ENCODE results near the gene DLK2.
"Not testable (repeated sequence)": the region's sequence is repeated elsewhere in the genome, so short reads cannot be mapped to it uniquely, and the experiment has no call there.

DLK2 gene, protein sequence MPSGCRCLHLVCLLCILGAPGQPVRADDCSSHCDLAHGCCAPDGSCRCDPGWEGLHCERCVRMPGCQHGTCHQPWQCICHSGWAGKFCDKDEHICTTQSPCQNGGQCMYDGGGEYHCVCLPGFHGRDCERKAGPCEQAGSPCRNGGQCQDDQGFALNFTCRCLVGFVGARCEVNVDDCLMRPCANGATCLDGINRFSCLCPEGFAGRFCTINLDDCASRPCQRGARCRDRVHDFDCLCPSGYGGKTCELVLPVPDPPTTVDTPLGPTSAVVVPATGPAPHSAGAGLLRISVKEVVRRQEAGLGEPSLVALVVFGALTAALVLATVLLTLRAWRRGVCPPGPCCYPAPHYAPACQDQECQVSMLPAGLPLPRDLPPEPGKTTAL

DNA sequence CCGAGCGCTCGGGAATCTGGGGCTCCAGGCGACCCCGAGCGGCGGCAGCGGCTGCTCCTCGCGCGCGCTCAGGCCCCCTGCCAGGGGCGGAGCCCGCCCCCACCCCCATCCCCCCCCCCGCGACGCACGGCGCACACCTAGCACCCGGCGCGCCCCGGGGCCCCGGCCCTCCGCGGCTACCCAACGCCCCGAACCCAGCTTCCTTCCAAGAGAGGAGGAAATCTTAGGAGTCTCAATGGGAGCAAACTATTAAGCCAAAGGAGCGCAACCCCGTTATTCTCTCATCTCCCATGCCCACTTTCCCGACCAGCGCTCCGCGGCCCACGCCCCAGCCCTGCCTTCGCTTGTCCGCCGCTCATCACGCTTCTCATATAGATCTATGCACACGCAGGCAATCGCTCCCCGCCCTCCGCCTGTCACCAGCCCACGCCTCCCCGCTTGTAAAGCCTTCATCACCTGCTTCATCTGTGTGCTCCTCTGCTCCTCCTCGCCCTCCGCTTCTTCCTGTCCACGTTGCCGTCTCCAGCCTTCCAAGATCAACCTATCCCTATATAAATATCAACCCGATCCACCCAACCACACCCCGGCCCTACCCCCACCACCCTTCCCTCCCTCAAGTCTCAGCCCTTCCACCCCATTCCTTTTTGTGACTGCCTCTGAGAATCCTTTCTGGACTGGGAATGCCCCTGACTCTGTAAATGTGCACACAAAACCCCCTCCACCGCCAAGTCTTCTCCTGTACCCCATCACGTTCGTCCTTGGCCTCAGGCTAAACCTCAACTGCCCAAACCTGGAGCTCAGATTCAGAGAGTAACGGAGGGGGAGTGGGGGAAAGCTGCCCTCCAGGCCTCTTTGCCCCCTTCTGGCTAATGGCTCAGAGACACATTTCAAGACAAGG lies at the start of gene DLK2:
TSS of gene DLK2 (minus strand) at position 18 of the 898 bp plus-strand sequence. CDS start 723 bp downstream, outside the sequence.
- H3K4me3 ChIP-seq (replicated peaks; ENCODE audit: low read depth, low read length) = peak within 1 kb of the TSS; percentile 44
- TF ChIP-seq, protein P1, sequence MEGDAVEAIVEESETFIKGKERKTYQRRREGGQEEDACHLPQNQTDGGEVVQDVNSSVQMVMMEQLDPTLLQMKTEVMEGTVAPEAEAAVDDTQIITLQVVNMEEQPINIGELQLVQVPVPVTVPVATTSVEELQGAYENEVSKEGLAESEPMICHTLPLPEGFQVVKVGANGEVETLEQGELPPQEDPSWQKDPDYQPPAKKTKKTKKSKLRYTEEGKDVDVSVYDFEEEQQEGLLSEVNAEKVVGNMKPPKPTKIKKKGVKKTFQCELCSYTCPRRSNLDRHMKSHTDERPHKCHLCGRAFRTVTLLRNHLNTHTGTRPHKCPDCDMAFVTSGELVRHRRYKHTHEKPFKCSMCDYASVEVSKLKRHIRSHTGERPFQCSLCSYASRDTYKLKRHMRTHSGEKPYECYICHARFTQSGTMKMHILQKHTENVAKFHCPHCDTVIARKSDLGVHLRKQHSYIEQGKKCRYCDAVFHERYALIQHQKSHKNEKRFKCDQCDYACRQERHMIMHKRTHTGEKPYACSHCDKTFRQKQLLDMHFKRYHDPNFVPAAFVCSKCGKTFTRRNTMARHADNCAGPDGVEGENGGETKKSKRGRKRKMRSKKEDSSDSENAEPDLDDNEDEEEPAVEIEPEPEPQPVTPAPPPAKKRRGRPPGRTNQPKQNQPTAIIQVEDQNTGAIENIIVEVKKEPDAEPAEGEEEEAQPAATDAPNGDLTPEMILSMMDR (IDR thresholded peaks at IDR 0.05; ENCODE audit: low read depth, low read length, missing control alignments) = no peak
- DNase-seq (ENCODE audit: extremely low read depth, low read depth) = no peak

DNA sequence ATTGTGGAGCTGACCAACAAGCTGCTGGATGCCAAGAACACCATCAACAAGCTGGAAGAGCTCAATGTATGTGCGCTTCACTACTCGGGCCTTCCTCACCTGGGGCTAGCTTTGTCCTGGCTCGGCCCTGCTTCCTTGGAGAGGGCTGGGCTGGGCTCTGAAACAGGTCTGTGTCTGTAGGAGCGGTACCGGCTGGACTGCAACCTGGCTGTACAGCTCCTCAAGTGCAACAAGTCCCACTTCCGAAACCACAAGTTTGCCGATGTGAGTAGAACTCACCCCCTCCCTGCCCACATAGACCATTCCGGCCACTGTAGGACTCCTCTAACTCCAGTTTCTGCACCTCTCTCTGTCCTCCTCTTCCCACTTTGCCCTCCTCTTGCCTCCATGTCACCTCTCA lies 48.1 kb upstream of the DLK2 start:
- no peak overlapping the region for H3K4me3 ChIP-seq (replicated peaks; ENCODE audit: low read depth, low read length)
- no peak for DNase-seq (ENCODE audit: extremely low read depth, low read depth)
- TF ChIP-seq, protein P1 (IDR thresholded peaks at IDR 0.05; ENCODE audit: low read depth, low read length, missing control alignments) = no peak

DNA sequence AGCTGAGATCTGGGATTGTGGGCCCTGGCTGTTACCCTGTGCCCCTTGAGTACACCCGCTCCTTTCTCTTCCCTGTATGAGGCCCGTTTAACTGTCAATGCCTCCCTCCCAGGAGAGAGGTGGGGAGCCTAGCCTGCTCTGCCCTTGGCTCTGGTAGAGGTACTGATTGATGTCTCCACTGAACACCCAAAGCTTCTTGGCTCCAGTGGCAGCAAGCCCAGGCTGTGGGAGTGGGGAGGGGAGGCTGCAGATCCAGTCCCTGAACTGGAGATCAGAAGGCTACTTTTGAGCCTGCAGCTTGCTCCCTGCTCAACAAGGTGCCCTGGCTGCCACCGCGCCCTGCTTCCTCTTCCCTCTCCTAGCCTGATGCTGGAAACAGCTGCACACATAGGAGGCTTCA lies 47.3 kb upstream of the DLK2 start:
- no peak overlapping the region for H3K4me3 ChIP-seq (replicated peaks; ENCODE audit: low read depth, low read length)
- TF ChIP-seq, protein P1 (IDR thresholded peaks at IDR 0.05; ENCODE audit: low read depth, low read length, missing control alignments) = no peak
- no peak for DNase-seq (ENCODE audit: extremely low read depth, low read depth)

DNA sequence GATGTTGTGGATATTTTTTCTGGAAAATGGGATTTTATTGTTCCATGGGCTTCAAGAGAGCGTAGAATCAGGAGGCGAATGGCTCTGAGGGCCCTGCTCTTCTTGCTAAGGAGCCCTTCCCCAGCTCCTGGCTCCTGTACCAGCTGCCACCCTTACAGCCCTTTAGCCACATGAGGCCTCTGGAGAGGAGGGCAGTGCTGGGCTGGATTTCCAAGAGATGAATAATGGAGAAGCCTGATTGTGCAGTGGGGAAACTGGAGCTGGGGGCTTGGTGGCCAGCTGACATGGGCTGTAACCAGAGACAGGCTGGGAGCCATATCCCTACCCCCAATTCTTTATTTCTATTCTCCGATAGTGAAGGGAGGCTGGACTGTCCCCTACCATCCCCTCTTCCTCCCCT lies 45.6 kb upstream of the DLK2 start:
- no peak for DNase-seq (ENCODE audit: extremely low read depth, low read depth)
- TF ChIP-seq, protein P1 (IDR thresholded peaks at IDR 0.05; ENCODE audit: low read depth, low read length, missing control alignments) = no peak
- H3K4me3 ChIP-seq (replicated peaks; ENCODE audit: low read depth, low read length) = no peak overlapping the region

DNA sequence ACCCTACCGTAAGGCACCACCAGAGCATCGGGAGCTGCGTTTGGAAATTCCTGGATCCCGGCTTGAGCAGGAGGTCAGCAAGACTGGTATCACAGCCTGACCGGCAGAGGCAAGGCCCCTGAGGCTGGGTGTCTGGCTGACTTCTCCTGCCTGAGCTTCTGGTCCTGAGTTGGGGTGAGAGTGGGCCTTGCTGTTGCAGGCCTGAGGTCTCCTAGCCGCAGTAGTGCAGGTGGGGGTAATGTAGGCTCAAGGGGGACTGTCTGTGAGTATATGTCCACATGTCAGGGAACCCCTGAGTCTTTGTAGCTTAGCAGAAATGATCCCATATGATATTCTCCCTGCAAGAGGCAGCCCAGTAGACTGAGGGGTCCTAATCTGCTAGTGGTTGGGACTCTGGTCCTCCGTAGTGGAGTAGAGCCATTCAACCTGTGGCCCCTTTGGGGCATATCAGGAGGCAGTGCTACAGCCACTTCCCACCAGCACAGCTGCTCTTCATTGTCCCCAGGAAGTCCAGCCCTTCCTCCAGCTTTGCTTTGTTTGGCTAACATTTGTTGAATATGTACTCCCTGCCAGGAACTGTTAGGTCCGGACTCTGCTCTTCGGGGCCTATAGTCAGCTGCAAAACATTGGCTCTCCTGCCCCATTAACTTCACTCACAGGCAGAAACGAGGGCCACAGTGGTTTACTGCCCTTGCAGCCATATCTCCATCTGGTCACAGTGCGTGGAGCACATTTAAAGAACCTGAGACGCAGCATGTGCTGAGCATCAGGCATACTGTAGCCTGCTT lies 43.9 kb upstream of the DLK2 start:
- no peak for DNase-seq (ENCODE audit: extremely low read depth, low read depth)
- H3K4me3 ChIP-seq (replicated peaks; ENCODE audit: low read depth, low read length) = no peak overlapping the region
- TF ChIP-seq, protein P1 (IDR thresholded peaks at IDR 0.05; ENCODE audit: low read depth, low read length, missing control alignments) = no peak

DNA sequence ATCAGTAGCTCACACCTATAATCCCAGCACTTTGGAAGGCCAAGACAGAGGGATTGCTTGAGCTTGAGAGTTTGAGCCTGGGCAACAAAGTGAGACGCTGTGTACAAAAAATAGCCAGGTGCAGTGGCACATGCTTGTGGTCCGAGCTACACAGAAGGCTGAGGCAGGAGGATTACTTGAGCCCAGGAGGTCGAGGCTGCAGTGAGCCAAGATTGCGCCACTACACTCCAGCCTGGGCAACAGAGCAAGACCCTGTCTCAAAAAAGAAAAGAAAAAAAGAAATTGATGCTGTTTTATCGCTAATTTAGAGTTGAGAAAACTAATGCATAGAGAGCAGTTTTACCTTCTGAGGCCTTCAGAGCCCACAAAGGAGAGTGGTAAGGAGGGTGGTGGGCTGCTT lies 42.9 kb upstream of the DLK2 start:
- not testable (repeated sequence) for DNase-seq (ENCODE audit: extremely low read depth, low read depth); H3K4me3 ChIP-seq (replicated peaks; ENCODE audit: low read depth, low read length)
